ENCODE measurements around the gene XIRP2. TPM values are rescaled to one million over a fixed set of nuclear protein-coding genes. Genes with fewer than 3 reads are reported as not detected.
A peak's percentile ranks its signal among the peaks of the same experiment; 100 is the strongest.

The XIRP2 gene
- total RNA-seq, 1 donor from 2014 or later: 0.25 TPM

GRCh38 chr2:166984188-166984587, 95.9 kb downstream of the XIRP2 start:
- Mint-ChIP-seq H3K9me3 (ENCODE audit: unreplicated experiment) (no peaks in the 10 kb centered on the region), H3K27ac (ENCODE audit: unreplicated experiment) (no peak overlapping the region), H3K4me3 (ENCODE audit: unreplicated experiment) (no peak overlapping the region), H3K4me1 (ENCODE audit: low read depth, unreplicated experiment) (peaks cover 3% of the 10 kb centered on the region), H3K36me3 (ENCODE audit: low read depth, unreplicated experiment) (no peaks in the 10 kb centered on the region), H3K27me3 (ENCODE audit: low read depth, unreplicated experiment) (no peaks in the 10 kb centered on the region)
- Histone ChIP-seq H3K27me3 (ENCODE audit: insufficient read depth, low read length) (no peaks in the 10 kb centered on the region), H3K4me2 (ENCODE audit: low read length) (no peak overlapping the region), H3K79me2 (ENCODE audit: insufficient read depth, low read length) (no peaks in the 10 kb centered on the region), H3K4me1 (ENCODE audit: insufficient read depth, low read length) (no peaks in the 10 kb centered on the region), H3K36me3 (ENCODE audit: insufficient read depth, low read length) (no peaks in the 10 kb centered on the region), H3K27ac (ENCODE audit: low read depth, low read length) (no peak overlapping the region), H2AFZ (ENCODE audit: low read depth, low read length) (no peak overlapping the region), H3K4me3 (ENCODE audit: insufficient read depth, low read depth, low read length) (no peak overlapping the region), H3K9ac (ENCODE audit: low read length) (no peak overlapping the region), H3K9me3 (ENCODE audit: insufficient read depth, low read depth, low read length) (no peaks in the 10 kb centered on the region), H4K20me1 (ENCODE audit: insufficient read depth, low read length) (no peaks in the 10 kb centered on the region)
- DNase-seq (ENCODE audit: low read depth) (no peak), FAIRE-seq (no peak)
- TF ChIP-seq, protein P1, sequence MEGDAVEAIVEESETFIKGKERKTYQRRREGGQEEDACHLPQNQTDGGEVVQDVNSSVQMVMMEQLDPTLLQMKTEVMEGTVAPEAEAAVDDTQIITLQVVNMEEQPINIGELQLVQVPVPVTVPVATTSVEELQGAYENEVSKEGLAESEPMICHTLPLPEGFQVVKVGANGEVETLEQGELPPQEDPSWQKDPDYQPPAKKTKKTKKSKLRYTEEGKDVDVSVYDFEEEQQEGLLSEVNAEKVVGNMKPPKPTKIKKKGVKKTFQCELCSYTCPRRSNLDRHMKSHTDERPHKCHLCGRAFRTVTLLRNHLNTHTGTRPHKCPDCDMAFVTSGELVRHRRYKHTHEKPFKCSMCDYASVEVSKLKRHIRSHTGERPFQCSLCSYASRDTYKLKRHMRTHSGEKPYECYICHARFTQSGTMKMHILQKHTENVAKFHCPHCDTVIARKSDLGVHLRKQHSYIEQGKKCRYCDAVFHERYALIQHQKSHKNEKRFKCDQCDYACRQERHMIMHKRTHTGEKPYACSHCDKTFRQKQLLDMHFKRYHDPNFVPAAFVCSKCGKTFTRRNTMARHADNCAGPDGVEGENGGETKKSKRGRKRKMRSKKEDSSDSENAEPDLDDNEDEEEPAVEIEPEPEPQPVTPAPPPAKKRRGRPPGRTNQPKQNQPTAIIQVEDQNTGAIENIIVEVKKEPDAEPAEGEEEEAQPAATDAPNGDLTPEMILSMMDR (IDR thresholded peaks at IDR 0.05; ENCODE audit: insufficient read depth, low read depth, low read length): no peak
- TF ChIP-seq EZH2 (IDR thresholded peaks at IDR 0.05; ENCODE audit: insufficient read depth, low read length): no peak

DNA sequence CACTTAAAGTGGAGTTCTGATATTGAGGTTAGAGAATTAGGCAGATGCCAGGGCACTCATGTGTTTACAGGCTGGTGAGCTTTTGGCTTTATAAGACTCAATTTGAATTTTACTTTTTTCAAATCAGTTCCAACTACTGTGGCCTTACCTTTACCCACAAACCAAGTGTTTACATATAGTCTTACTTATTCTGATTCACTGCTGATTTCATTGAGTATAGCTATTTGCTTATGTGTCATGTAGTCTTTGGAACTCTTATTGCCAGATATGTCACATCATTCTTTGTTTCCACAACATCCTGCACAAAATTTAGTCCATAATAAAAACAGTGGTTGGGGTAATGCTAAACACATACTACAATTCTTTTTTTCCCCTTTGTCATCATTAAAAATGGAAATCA, 96.5 kb downstream of the XIRP2 start:
- Histone ChIP-seq H3K9me3 (ENCODE audit: insufficient read depth, low read depth, low read length) (no peaks in the 10 kb centered on the region), H4K20me1 (ENCODE audit: insufficient read depth, low read length) (no peaks in the 10 kb centered on the region), H3K4me2 (ENCODE audit: low read length) (no peak overlapping the region), H3K27me3 (ENCODE audit: insufficient read depth, low read length) (no peaks in the 10 kb centered on the region), H2AFZ (ENCODE audit: low read depth, low read length) (no peak overlapping the region), H3K9ac (ENCODE audit: low read length) (no peak overlapping the region), H3K27ac (ENCODE audit: low read depth, low read length) (no peak overlapping the region), H3K79me2 (ENCODE audit: insufficient read depth, low read length) (no peaks in the 10 kb centered on the region), H3K4me3 (ENCODE audit: insufficient read depth, low read depth, low read length) (no peak overlapping the region), H3K36me3 (ENCODE audit: insufficient read depth, low read length) (no peaks in the 10 kb centered on the region), H3K4me1 (ENCODE audit: insufficient read depth, low read length) (no peaks in the 10 kb centered on the region)
- FAIRE-seq: no peak
- Mint-ChIP-seq H3K27ac (ENCODE audit: unreplicated experiment) (no peak overlapping the region), H3K27me3 (ENCODE audit: low read depth, unreplicated experiment) (no peaks in the 10 kb centered on the region), H3K9me3 (ENCODE audit: unreplicated experiment) (no peaks in the 10 kb centered on the region), H3K4me3 (ENCODE audit: unreplicated experiment) (no peak overlapping the region), H3K4me1 (ENCODE audit: low read depth, unreplicated experiment) (peaks cover 3% of the 10 kb centered on the region), H3K36me3 (ENCODE audit: low read depth, unreplicated experiment) (no peaks in the 10 kb centered on the region)
- no peak for TF ChIP-seq EZH2 (IDR thresholded peaks at IDR 0.05; ENCODE audit: insufficient read depth, low read length)
- TF ChIP-seq, protein P1 (IDR thresholded peaks at IDR 0.05; ENCODE audit: insufficient read depth, low read depth, low read length): no peak
- peak; percentile 20 for DNase-seq (ENCODE audit: low read depth)

DNA sequence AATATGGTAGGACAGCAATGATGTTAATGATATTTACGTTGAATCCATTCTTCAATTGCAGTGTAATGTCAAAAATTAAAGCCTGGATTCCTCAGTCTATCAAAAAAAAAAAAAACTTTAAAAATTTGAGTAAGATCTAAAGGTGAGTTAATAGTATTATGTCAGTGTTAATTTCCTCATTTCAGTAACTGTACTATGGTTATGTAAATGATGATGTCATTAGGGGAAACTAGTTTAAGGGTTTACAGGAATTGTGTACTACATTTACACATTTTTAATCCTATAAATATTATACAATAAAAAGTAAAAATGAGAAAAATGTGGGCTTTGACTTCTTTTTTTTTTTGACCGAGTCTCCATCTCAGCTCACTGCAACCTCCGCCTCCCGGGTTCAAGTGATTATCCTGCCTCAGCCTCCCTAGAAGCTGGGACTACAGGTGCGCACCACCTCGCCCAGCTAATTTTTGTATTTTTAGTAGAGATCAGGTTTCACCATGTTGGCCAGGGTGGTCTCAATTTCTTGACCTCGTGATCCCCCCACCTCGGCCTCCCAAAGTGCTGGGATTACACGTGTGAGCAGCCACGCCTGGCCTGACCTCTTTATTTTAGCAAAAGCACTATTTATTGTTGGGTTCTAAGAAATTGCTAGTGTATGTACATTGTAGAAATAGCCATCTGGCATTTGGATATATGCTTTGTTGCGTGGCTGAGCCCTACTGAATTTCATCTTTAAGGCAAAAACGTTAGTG, 106.5 kb downstream of the XIRP2 start:
- Histone ChIP-seq H3K4me3 (ENCODE audit: insufficient read depth, low read depth, low read length) (no peak overlapping the region), H3K36me3 (ENCODE audit: insufficient read depth, low read length) (no peaks in the 10 kb centered on the region), H3K27ac (ENCODE audit: low read depth, low read length) (no peak overlapping the region), H3K79me2 (ENCODE audit: insufficient read depth, low read length) (no peaks in the 10 kb centered on the region), H4K20me1 (ENCODE audit: insufficient read depth, low read length) (no peaks in the 10 kb centered on the region), H3K9me3 (ENCODE audit: insufficient read depth, low read depth, low read length) (no peaks in the 10 kb centered on the region), H3K4me1 (ENCODE audit: insufficient read depth, low read length) (no peaks in the 10 kb centered on the region), H3K9ac (ENCODE audit: low read length) (no peak overlapping the region), H3K4me2 (ENCODE audit: low read length) (no peak overlapping the region), H2AFZ (ENCODE audit: low read depth, low read length) (no peak overlapping the region), H3K27me3 (ENCODE audit: insufficient read depth, low read length) (no peaks in the 10 kb centered on the region)
- H3K36me3 Mint-ChIP-seq (ENCODE audit: low read depth, unreplicated experiment): no peaks in the 10 kb centered on the region
- no peak overlapping the region for H3K27ac Mint-ChIP-seq (ENCODE audit: unreplicated experiment)
- H3K27me3 Mint-ChIP-seq (ENCODE audit: low read depth, unreplicated experiment): no peaks in the 10 kb centered on the region
- FAIRE-seq (no peak), DNase-seq (ENCODE audit: low read depth) (no peak)
- H3K4me3 Mint-ChIP-seq (ENCODE audit: unreplicated experiment): no peak overlapping the region
- H3K4me1 Mint-ChIP-seq (ENCODE audit: low read depth, unreplicated experiment): no peaks in the 10 kb centered on the region
- TF ChIP-seq EZH2 (IDR thresholded peaks at IDR 0.05; ENCODE audit: insufficient read depth, low read length): no peak
- TF ChIP-seq, protein P1 (IDR thresholded peaks at IDR 0.05; ENCODE audit: insufficient read depth, low read depth, low read length): no peak
- no peaks in the 10 kb centered on the region for H3K9me3 Mint-ChIP-seq (ENCODE audit: unreplicated experiment)
